ENCODE data around the gene SETD3.

- TF ChIP-seq, protein P1, sequence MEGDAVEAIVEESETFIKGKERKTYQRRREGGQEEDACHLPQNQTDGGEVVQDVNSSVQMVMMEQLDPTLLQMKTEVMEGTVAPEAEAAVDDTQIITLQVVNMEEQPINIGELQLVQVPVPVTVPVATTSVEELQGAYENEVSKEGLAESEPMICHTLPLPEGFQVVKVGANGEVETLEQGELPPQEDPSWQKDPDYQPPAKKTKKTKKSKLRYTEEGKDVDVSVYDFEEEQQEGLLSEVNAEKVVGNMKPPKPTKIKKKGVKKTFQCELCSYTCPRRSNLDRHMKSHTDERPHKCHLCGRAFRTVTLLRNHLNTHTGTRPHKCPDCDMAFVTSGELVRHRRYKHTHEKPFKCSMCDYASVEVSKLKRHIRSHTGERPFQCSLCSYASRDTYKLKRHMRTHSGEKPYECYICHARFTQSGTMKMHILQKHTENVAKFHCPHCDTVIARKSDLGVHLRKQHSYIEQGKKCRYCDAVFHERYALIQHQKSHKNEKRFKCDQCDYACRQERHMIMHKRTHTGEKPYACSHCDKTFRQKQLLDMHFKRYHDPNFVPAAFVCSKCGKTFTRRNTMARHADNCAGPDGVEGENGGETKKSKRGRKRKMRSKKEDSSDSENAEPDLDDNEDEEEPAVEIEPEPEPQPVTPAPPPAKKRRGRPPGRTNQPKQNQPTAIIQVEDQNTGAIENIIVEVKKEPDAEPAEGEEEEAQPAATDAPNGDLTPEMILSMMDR (IDR thresholded peaks at IDR 0.05): no peak
- no peak for TF ChIP-seq ZFX (IDR thresholded peaks at IDR 0.05; ENCODE audit: borderline replicate concordance)
These were observed 126.3 kb downstream of the SETD3 start for GRCh38 chr14:99354166-99354875.

Measured in 22Rv1 (cell line).